Brain microvascular endothelial cell (primary cell): ENCODE measurements around the gene AUNIP.

Experiments
- DNase-seq: peaks from one replicate; pipeline ENCODE4 v3.0.0-alpha.2; 2020
- H3K27ac ChIP-seq: fragments of 250-450 bp; sonication (Bioruptor Pico); 2 replicates; pipeline ENCODE4 v1.5.1; 2020; ENCODE audit warnings: mild to moderate bottlenecking, moderate library complexity
- H3K27me3 ChIP-seq: fragments of 250-450 bp; sonication (Bioruptor Pico); replicated peaks from 2 replicates; pipeline ENCODE4 v1.5.1; 2020; ENCODE audit warnings: mild to moderate bottlenecking
- H3K36me3 ChIP-seq: fragments of 250-450 bp; sonication (Bioruptor Pico); replicated peaks from 2 replicates; pipeline ENCODE4 v1.5.1; 2020; ENCODE audit warnings: mild to moderate bottlenecking
- H3K4me3 ChIP-seq: 2 replicates; pipeline ENCODE4 v1.5.1; 2011; ENCODE audit warnings: low read depth, mild to moderate bottlenecking, control low read depth, low read length, moderate library complexity
- in situ Hi-C: cut with HindIII; loops from 2 replicates; pipeline ENCODE4 v1.10.0; 2017; ENCODE audit warnings: low sequenced_read_pairs, low pct_ligation_motif_present
- TF ChIP-seq, protein P1 (sequence below): IDR thresholded peaks from 2 replicates; pipeline ENCODE4 v1.5.1; 2011; ENCODE audit warnings: low read depth, mild to moderate bottlenecking, moderate library complexity, low read length, control low read depth, inconsistent platforms; ENCODE audit errors: missing control alignments

The AUNIP gene

DNA sequence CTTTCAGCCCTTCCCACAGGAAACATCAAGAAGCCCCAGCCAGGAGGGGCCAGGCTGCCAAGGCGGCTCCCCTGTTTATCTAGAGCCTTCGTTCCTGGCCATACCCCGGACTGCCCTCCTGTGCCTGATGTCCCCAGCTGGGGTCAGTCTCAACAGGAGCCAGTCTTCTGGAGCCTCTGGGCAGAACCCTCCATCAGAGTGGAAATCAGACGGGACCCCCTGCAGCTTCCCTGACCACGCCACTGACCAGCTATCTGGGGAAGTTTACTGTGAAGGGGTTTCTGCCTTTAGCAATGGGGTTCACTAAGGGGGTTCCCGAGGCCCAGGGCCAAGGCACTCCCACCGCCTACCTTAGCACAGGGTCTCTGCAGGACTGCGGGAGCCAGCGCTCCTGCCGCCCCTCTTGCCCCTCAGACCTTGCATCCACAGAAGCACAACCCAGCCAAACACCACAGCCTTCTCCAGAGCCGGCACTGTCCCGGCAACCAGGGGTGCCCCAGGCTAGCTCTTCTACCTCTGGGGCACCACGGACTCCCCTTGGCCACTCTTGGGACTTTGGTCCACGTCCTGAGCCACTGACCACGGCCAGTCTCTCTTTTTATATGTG, 43.0 kb downstream of the AUNIP start:
- in situ Hi-C loops = no loop called here
- Histone ChIP-seq H3K27me3 (no peaks in the 10 kb centered on the region), H3K36me3 (peaks cover 2% of the 10 kb centered on the region), H3K27ac (no peak overlapping the region), H3K4me3 (no peak overlapping the region)
- TF ChIP-seq, protein P1, sequence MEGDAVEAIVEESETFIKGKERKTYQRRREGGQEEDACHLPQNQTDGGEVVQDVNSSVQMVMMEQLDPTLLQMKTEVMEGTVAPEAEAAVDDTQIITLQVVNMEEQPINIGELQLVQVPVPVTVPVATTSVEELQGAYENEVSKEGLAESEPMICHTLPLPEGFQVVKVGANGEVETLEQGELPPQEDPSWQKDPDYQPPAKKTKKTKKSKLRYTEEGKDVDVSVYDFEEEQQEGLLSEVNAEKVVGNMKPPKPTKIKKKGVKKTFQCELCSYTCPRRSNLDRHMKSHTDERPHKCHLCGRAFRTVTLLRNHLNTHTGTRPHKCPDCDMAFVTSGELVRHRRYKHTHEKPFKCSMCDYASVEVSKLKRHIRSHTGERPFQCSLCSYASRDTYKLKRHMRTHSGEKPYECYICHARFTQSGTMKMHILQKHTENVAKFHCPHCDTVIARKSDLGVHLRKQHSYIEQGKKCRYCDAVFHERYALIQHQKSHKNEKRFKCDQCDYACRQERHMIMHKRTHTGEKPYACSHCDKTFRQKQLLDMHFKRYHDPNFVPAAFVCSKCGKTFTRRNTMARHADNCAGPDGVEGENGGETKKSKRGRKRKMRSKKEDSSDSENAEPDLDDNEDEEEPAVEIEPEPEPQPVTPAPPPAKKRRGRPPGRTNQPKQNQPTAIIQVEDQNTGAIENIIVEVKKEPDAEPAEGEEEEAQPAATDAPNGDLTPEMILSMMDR = no peak
- DNase-seq = no peak

DNA sequence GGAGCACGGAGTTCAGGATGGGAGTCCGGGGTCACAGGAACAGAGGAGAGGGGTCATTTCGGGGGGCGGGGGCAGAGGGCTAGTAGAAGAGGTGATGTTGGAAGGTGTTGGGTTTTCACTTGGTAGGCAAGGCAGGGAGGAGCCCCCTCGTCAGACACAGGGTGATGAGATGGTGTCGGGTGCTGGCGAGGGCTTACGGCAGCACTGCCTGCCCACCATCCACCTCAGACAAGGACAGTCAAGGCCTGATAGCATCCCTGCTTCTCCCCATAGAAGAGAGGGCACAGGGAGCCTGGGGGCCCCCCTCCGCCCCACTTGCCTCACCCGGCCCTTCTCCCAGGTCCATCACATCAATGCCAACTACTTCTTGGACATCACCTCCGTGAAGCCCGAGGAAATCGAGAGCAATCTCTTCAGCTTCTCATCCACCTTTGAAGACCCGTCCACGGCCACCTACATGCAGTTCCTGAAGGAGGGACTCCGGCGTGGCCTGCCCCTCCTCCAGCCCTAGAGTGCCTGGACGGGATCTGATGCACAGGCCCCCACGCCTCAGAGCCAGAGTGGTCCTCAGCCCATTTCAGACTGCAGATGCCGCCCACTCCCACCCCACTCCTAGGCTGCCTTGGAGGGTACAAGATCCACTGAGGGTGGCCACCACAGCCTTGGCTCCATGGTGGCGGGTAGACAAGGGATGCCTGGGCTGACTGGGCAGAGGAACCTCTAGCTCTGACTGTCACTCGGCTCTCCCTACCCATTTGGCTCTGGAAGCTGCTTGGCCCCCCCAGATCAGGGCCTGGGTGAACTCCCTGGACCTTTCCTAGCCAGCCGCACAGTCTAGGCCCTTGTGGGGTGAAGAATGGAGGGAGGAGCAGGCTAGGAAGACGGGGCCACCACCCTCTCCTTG, 43.8 kb downstream of the AUNIP start:
- no peak for DNase-seq
- Histone ChIP-seq H3K27ac (no peak overlapping the region), H3K4me3 (no peak overlapping the region), H3K36me3 (peaks cover 2% of the 10 kb centered on the region), H3K27me3 (no peaks in the 10 kb centered on the region)
- in situ Hi-C loops = no loop called here
- TF ChIP-seq, protein P1 = no peak

DNA sequence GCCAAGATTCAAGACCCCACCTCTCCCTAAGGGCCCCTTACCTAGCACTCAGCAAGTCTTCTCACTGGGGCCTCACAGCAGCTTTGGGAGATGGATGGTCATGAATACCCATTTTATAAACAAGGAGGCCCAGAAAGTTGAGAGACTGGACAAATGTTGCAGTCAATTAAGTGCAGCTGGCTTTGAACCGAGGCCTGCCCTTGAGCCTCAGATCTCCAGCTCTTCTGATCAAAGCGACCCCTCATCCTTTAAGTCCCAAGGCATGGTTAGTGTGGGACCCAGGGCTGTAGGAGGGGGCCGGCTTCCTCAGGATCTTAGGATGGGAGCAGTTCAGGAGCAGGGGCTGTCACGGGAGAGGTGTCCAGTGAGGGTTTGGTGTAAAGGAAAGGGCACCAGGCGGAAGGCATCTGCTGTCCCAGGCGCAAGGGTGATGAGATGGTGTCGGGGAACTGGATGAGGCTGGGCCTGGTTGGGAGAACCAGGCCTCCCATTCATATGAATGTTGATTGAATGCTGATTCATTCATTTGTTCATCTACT, 44.6 kb downstream of the AUNIP start:
- TF ChIP-seq, protein P1 = no peak
- H3K36me3 ChIP-seq = peaks cover 6% of the 10 kb centered on the region
- in situ Hi-C loops = no loop called here

DNA sequence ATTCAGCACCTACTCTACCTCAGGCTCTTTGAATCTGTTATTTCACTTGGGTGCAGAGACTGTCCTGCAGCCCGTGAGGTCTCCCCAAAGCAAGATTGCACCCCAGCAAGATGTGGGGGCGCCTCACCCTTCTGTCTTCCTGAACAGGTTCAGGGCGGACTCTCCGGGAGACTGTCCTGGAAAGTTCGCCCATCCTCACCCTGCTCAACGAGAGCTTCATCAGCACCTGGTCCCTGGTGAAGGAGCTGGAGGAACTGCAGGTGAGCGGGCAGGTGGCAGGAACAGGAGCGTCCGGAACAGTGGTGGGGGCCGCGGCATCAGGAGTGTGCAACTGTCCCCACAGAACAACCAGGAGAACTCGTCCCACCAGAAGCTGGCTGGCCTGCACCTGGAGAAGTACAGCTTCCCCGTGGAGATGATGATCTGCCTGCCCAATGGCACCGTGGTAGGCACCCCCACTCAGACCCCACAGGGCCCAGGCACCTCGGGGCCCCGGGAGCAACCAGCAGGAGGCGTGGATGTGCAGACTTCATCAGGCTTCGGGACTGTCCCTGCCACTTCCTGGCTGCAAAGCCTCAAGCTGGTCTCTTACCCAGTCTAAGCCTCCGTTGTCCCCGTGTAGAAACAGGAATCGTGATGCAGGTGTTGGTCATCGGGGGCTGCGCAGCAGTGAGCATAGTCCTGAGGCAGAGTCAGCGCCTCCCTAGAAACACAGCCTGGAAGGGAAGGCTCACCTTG, 45.4 kb downstream of the AUNIP start:
- no peak overlapping the region for H3K27ac ChIP-seq
- H3K27me3 ChIP-seq = no peaks in the 10 kb centered on the region
- in situ Hi-C loops = no loop called here
- TF ChIP-seq, protein P1 = peak; percentile 15
- H3K4me3 ChIP-seq = no peak overlapping the region
- DNase-seq = no peak
- peaks cover 10% of the 10 kb centered on the region for H3K36me3 ChIP-seq

More for the DNA sequence above, 44.6 kb downstream of the AUNIP start:
- no peak overlapping the region for H3K27ac ChIP-seq
- H3K27me3 ChIP-seq = no peaks in the 10 kb centered on the region
- DNase-seq = no peak
- H3K4me3 ChIP-seq = no peak overlapping the region

DNA sequence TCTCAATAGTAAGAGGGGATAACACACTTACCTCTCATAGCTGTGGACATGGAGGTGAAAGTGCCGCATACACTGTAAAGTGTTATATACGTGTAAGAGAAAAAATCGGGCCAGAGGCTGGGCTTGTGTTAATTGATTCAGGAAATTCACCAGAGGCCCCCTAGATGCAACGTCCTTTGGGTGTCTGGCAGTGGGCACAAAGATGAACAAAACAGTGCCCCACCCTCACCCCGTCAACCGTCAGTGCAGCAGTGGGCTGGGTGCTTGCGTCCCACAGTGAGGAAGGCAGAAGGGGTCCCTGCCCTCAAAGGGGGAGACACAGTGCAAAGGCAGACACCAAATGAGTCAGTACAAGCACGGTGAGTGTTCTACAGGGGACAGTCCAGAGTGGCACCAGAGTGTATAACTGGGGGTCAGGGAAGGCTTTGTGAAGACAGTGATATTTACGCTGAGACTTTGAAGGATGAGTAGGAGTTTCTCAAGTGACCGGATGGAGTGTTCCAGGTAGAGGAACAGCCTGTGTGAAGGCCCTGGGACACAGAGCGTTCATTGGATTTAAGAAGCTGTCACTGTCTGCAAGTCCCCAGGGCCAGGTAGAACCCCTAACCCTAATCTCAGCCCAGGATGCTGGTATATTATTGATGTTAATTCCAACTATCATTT, 46.1 kb downstream of the AUNIP start:
- in situ Hi-C loops = no loop called here

More for the DNA sequence above, 46.1 kb downstream of the AUNIP start:
- Histone ChIP-seq H3K27ac (no peak overlapping the region), H3K27me3 (no peaks in the 10 kb centered on the region), H3K36me3 (peaks cover 16% of the 10 kb centered on the region), H3K4me3 (no peak overlapping the region)
- TF ChIP-seq, protein P1 = no peak
- DNase-seq = no peak
